H9 (cell line): Measurements from ENCODE around the gene B4GALT1. TPM values are rescaled to one million over a fixed set of nuclear protein-coding genes. Genes with fewer than 3 reads are reported as not detected.

Source experiments
- DNase-seq: peaks from one replicate; pipeline ENCODE4 v3.0.0-alpha.2; 2017
- H2AFZ ChIP-seq: one replicate; pipeline ENCODE4 v1.6.1; 2013; ENCODE audit warnings: mild to moderate bottlenecking, low read length, control low read depth, moderate library complexity
- H2AK5ac ChIP-seq: 2 replicates; pipeline ENCODE4 v1.6.1; 2013; ENCODE audit warnings: low read length, control low read depth, mixed read lengths; ENCODE audit not compliant: insufficient read length
- H2BK120ac ChIP-seq: one replicate; pipeline ENCODE4 v1.6.1; 2013; ENCODE audit warnings: low read depth, mild to moderate bottlenecking, low read length, control low read depth, inconsistent platforms; ENCODE audit not compliant: poor library complexity, severe bottlenecking
- H2BK12ac ChIP-seq: 2 replicates; pipeline ENCODE4 v1.6.1; 2013; ENCODE audit warnings: low read length, control low read depth, mixed read lengths, low read depth; ENCODE audit not compliant: insufficient read length
- H2BK15ac ChIP-seq: 2 replicates; pipeline ENCODE4 v1.6.1; 2013; ENCODE audit warnings: low read depth, low read length, control low read depth
- H2BK20ac ChIP-seq: one replicate; pipeline ENCODE4 v1.6.1; 2013; ENCODE audit warnings: low read depth, mild to moderate bottlenecking, low read length, control low read depth, inconsistent platforms; ENCODE audit not compliant: poor library complexity, severe bottlenecking
- H2BK5ac ChIP-seq: 2 replicates; pipeline ENCODE4 v1.6.1; 2013; ENCODE audit warnings: low read length, control low read depth, mixed read lengths; ENCODE audit not compliant: insufficient read length
- H3K14ac ChIP-seq: 2 replicates; pipeline ENCODE4 v1.6.1; 2013; ENCODE audit warnings: low read length, control low read depth; ENCODE audit not compliant: insufficient read depth
- H3K18ac ChIP-seq: 2 replicates; pipeline ENCODE4 v1.6.1; 2013; ENCODE audit warnings: low read depth, mild to moderate bottlenecking, mixed read lengths, low read length, control low read depth; ENCODE audit not compliant: insufficient read length
- H3K23ac ChIP-seq: 2 replicates; pipeline ENCODE4 v1.6.1; 2013; ENCODE audit warnings: low read length, control low read depth, mixed read lengths, low read depth; ENCODE audit not compliant: insufficient read length
- H3K23me2 ChIP-seq: 2 replicates; pipeline ENCODE4 v1.6.1; 2013; ENCODE audit warnings: low read depth, mild to moderate bottlenecking, mixed read lengths, low read length, control low read depth; ENCODE audit not compliant: insufficient read length, poor library complexity, severe bottlenecking
- H3K27ac ChIP-seq: 2 replicates; pipeline ENCODE4 v1.5.1; 2013; ENCODE audit warnings: low read length, control low read depth, mixed read lengths, low read depth; ENCODE audit not compliant: insufficient read length
- H3K27me3 ChIP-seq: 2 replicates; pipeline ENCODE4 v1.6.1; 2013; ENCODE audit warnings: low read length, control low read depth, inconsistent platforms; ENCODE audit not compliant: insufficient read depth
- H3K4ac ChIP-seq: 2 replicates; pipeline ENCODE4 v1.6.1; 2013; ENCODE audit warnings: low read depth, mild to moderate bottlenecking, control low read depth, inconsistent platforms, low read length, moderate library complexity
- H3K4me1 ChIP-seq: 2 replicates; pipeline ENCODE4 v1.6.1; 2013; ENCODE audit warnings: low read length, control low read depth, inconsistent platforms; ENCODE audit not compliant: insufficient read depth
- H3K4me2 ChIP-seq: 2 replicates; pipeline ENCODE4 v1.6.1; 2013; ENCODE audit warnings: low read length, control low read depth, mixed read lengths; ENCODE audit not compliant: insufficient read length, insufficient read depth
- H3K56ac ChIP-seq: 2 replicates; pipeline ENCODE4 v1.6.1; 2013; ENCODE audit warnings: low read depth, mild to moderate bottlenecking, mixed read lengths, low read length, control low read depth; ENCODE audit not compliant: insufficient read length
- H3K79me1 ChIP-seq: 2 replicates; pipeline ENCODE4 v1.6.1; 2013; ENCODE audit warnings: low read depth, mild to moderate bottlenecking, moderate library complexity, low read length, control low read depth, inconsistent platforms; ENCODE audit not compliant: insufficient read depth, poor library complexity, severe bottlenecking
- H3K79me2 ChIP-seq: 2 replicates; pipeline ENCODE4 v1.6.1; 2013; ENCODE audit warnings: low read length, control low read depth, inconsistent platforms; ENCODE audit not compliant: insufficient read depth
- H3K9ac ChIP-seq: 2 replicates; pipeline ENCODE4 v1.6.1; 2013; ENCODE audit warnings: low read length, control low read depth, mixed read lengths; ENCODE audit not compliant: insufficient read length; ENCODE audit errors: extremely low read depth
- H3K9me3 ChIP-seq: one replicate; pipeline ENCODE4 v1.6.1; 2013; ENCODE audit warnings: low read depth, low read length, inconsistent platforms; ENCODE audit not compliant: control insufficient read depth
- H3T11ph ChIP-seq: one replicate; pipeline ENCODE4 v1.6.1; 2013; ENCODE audit warnings: mild to moderate bottlenecking, low read length, control low read depth, inconsistent platforms
- H4K20me1 ChIP-seq: one replicate; pipeline ENCODE4 v1.6.1; 2013; ENCODE audit not compliant: control insufficient read depth, insufficient read length, insufficient read depth
- H4K5ac ChIP-seq: 2 replicates; pipeline ENCODE4 v1.6.1; 2013; ENCODE audit warnings: low read depth, mild to moderate bottlenecking, mixed read lengths, low read length, control low read depth; ENCODE audit not compliant: insufficient read length
- H4K8ac ChIP-seq: replicated peaks from 2 replicates; pipeline ENCODE4 v1.6.1; 2013; ENCODE audit warnings: low read length, control low read depth, mixed read lengths, low read depth; ENCODE audit not compliant: insufficient read length
- H4K91ac ChIP-seq: 2 replicates; pipeline ENCODE4 v1.6.1; 2013; ENCODE audit warnings: low read depth, mild to moderate bottlenecking, moderate library complexity, mixed read lengths, low read length, control low read depth; ENCODE audit not compliant: insufficient read length
- H3K27ac Mint-ChIP-seq, 3 experiments: 2 replicates in 2 of 3; 3 replicates in 1 of 3; pipeline ENCODE4 v1.8.0; 2020 to 2021; ENCODE audit warnings: mixed read lengths in 3 of 3, mild to moderate bottlenecking in 1 of 3, moderate library complexity in 1 of 3
- H3K27me3 Mint-ChIP-seq: 2 replicates; pipeline ENCODE4 v1.8.0; 2021; ENCODE audit warnings: low read depth, mild to moderate bottlenecking, moderate library complexity, mixed read lengths
- H3K36me3 Mint-ChIP-seq, 3 experiments: 2 replicates in 2 of 3; 3 replicates in 1 of 3; pipeline ENCODE4 v1.8.0; 2020 to 2021; ENCODE audit warnings: low read depth in 3 of 3, mixed read lengths in 3 of 3; ENCODE audit not compliant: insufficient read depth in 1 of 3
- H3K4me1 Mint-ChIP-seq, 2 experiments: 2 replicates each; pipeline ENCODE4 v1.8.0; 2020; ENCODE audit warnings: mixed read lengths in 2 of 2
- H3K4me3 Mint-ChIP-seq, 2 experiments: 2 replicates in 1 of 2; 3 replicates in 1 of 2; pipeline ENCODE4 v1.8.0; 2020 to 2021; ENCODE audit warnings: mild to moderate bottlenecking in 2 of 2, mixed read lengths in 2 of 2, moderate library complexity in 1 of 2
- H3K9me3 Mint-ChIP-seq, 2 experiments: 2 replicates in 1 of 2; 3 replicates in 1 of 2; pipeline ENCODE4 v1.8.0; 2020; ENCODE audit warnings: mild to moderate bottlenecking in 2 of 2, mixed read lengths in 2 of 2, moderate library complexity in 1 of 2
- WGBS: extraction: QIAGEN DNeasy Blood & Tissue Kit; methylation state at CpG from one replicate; pipeline ENCODE4 v1.1.7; 2013; ENCODE audit warnings: missing lambda C conversion rate, low lambda C conversion rate, mixed read lengths; ENCODE audit not compliant: insufficient read length; ENCODE audit errors: extremely low coverage; 5-methylcytosine and 5-hydroxymethylcytosine counted together
- total RNA-seq: library from RNA; stranded (reverse); gene quantifications from 2 replicates; pipeline ENCODE4 v1.2.1, GENCODE V29; 2021
- TF ChIP-seq, protein P1 (sequence below): fragments of 200-600 bp; sonication (generic); conservative IDR thresholded peaks from 3 replicates; pipeline ENCODE4 v1.8.0; 2021; ENCODE audit warnings: antibody characterized with exemption, mild to moderate bottlenecking

The B4GALT1 gene
- total RNA-seq, 1 experiment from 2014 or later: 15.3 TPM

DNA sequence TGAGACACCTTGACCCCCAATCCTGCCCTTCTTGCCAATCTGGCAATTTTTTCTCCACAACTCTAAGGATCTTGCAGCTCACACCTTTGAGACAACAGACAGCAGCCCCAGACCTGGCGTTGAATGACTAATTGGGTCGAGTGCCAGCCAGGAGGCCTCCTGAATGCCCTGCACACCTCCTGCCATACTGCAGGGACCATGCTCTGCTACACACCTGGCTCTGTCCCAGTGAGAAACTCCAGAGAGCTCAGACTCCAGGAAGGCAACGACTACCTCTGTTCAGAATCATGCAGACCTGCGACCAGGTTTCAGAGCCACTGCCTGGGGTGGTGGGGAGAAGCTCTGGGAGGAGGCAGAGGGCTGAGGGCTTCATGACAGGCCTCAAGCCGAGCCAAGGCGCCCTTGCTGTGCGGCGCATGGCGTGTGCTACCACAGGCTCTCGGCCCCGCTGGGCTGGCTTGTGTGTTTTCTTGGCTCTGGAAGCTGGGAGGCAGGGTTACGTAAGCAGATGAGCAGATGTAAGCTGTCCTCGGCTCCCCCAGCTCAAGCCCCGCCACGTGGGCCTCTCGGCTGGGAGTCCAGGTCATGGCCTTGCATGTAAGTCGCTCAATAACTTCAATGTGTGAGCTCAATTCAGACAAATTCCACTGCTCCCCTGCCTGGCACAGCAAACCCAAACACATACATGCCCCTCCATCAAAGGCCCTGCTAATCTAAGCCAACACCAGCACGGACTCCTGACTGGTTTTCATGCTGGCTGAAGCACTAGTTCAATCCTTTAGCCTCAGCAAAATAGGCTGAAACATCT is 27.5 kb downstream of the B4GALT1 start:
- H3K4me1 Mint-ChIP-seq: peaks cover 13 to 14% of the 10 kb centered on the region in 2 experiments
- H2BK15ac ChIP-seq: no peak overlapping the region
- no peaks in the 10 kb centered on the region for H3K23me2 ChIP-seq
- H3K27me3 Mint-ChIP-seq: no peaks in the 10 kb centered on the region
- no peak overlapping the region for H3K27ac ChIP-seq
- no CpG with 5 or more reads among the region's 18 CpGs for WGBS
- H2BK20ac ChIP-seq: no peak overlapping the region
- no peak overlapping the region for H4K8ac ChIP-seq
- H3K56ac ChIP-seq: no peak overlapping the region
- peaks cover 4% of the 10 kb centered on the region for H3K79me1 ChIP-seq
- H2AK5ac ChIP-seq: no peak overlapping the region
- no peak overlapping the region for H3K23ac ChIP-seq
- peak overlapping the region; percentile 32; the same call in 1 of the 2 replicates for H3K14ac ChIP-seq
- H3K4me1 ChIP-seq: no peaks in the 10 kb centered on the region
- TF ChIP-seq, protein P1, sequence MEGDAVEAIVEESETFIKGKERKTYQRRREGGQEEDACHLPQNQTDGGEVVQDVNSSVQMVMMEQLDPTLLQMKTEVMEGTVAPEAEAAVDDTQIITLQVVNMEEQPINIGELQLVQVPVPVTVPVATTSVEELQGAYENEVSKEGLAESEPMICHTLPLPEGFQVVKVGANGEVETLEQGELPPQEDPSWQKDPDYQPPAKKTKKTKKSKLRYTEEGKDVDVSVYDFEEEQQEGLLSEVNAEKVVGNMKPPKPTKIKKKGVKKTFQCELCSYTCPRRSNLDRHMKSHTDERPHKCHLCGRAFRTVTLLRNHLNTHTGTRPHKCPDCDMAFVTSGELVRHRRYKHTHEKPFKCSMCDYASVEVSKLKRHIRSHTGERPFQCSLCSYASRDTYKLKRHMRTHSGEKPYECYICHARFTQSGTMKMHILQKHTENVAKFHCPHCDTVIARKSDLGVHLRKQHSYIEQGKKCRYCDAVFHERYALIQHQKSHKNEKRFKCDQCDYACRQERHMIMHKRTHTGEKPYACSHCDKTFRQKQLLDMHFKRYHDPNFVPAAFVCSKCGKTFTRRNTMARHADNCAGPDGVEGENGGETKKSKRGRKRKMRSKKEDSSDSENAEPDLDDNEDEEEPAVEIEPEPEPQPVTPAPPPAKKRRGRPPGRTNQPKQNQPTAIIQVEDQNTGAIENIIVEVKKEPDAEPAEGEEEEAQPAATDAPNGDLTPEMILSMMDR: no peak
- no peaks in the 10 kb centered on the region for H3K9me3 ChIP-seq
- H3K27ac Mint-ChIP-seq: peak overlapping the region in 1 of 3 experiments; percentile 89; a peak in 3 of 7 replicates
- H2AFZ ChIP-seq: no peak overlapping the region
- no peak overlapping the region for H3K18ac ChIP-seq
- no peak overlapping the region for H3T11ph ChIP-seq
- no peak for DNase-seq
- no peak overlapping the region for H3K4ac ChIP-seq
- H3K27me3 ChIP-seq: no peaks in the 10 kb centered on the region
- H3K9ac ChIP-seq: no peak overlapping the region
- H4K20me1 ChIP-seq: no peaks in the 10 kb centered on the region
- no peak overlapping the region for H3K4me3 Mint-ChIP-seq
- H3K36me3 Mint-ChIP-seq: no peaks in the 10 kb centered on the region
- H3K4me2 ChIP-seq: no peak overlapping the region
- no peaks in the 10 kb centered on the region; a peak in 1 of 5 replicates for H3K9me3 Mint-ChIP-seq
- H4K91ac ChIP-seq: no peak overlapping the region
- no peak overlapping the region for H2BK120ac ChIP-seq
- no peak overlapping the region for H2BK5ac ChIP-seq
- H2BK12ac ChIP-seq: no peak overlapping the region
- no peaks in the 10 kb centered on the region; the same call in 1 of the 2 replicates for H3K79me2 ChIP-seq
- no peak overlapping the region for H4K5ac ChIP-seq
